K562 treated with DMSO at 1 percent for 24 hours (cell line): ENCODE results near the gene PFKFB2. TPM values are rescaled to one million over a fixed set of nuclear protein-coding genes. Genes with fewer than 3 reads are reported as not detected.

Experiments used
- total RNA-seq: library from RNA; unstranded; fragments of 300-600 nt; gene quantifications from 2 replicates; pipeline ENCODE4 v1.2.3, GENCODE V29; 2022; ENCODE audit warnings: low read depth; ENCODE audit not compliant: insufficient read depth

The PFKFB2 gene
- 16.9 and 18.7 TPM in 2 replicates for total RNA-seq

GRCh38 chr1:207052911-207053769 lies at the start of gene PFKFB2:
Gene PFKFB2, plus strand, starts transcription at chr1:207053275. Its CDS starts 1,443 bp downstream, at chr1:207054718.

GRCh38 chr1:207032528-207033017 lies 20.5 kb upstream of the PFKFB2 start, which contains the start of gene C1orf116:
Gene C1orf116, minus strand, starts transcription at chr1:207032756. Its CDS starts 5,158 bp downstream, at chr1:207027598.

GRCh38 chr1:207051191-207051943 lies 1.7 kb upstream of the PFKFB2 start, which contains the start of gene YOD1:
Gene YOD1, minus strand, starts transcription at chr1:207051208. Its CDS starts 178 bp downstream, at chr1:207051030.

DNA sequence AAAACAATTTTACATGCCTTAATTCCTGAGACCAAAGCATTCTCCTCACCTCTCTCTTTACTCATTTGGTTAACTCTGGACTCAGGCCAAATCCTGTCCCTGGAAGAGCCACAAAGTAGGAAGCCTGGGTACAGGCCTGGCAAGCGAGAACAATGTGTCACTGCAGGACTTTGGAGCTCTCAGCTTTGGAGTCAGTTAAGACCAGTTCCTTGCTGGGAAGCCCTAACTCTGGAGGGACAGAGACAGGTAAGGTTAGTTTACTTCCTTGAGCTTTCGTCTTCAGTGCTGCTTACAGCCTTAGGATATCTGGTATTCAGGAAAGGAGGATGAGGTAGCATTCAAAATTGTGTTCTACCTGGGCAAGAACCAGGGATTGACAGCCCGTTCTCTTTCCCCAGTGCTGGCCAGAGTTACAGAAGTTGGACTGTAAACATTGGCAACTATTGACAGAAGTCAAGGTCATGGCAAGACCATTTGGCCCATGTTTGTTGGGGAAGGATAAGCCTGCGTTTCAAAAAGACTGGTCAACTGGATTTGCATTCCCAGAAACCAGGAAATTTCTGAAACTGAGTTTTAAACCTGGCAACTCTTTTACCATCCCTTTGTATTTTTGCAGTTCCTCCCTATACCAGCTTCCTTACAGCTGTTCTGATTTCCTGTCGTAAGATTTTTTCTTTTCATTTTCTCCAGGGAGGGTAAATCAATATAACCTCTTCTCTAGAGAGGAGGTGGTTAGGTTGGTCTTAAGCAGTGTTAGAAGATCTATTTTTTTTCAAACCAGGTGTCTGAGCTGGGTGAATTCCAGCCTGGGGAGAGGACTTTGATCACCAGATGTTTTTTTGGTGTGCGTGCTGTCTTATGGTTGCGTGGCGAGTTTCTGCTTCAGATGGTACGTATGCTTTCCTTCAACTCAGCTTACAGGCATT lies 35.9 kb downstream of the PFKFB2 start, which contains the start of gene C4BPB:
Gene C4BPB, plus strand, starts transcription at position 160 of the 926 bp plus-strand sequence. Its CDS starts 672 bp downstream, at position 832.

GRCh38 chr1:207103892-207104373 lies 50.9 kb downstream of the PFKFB2 start, which contains the start of gene C4BPA:
Gene C4BPA, plus strand, starts transcription at chr1:207104233. Its CDS starts 8,793 bp downstream, at chr1:207113026.

Other genes starting within 250 kb of the PFKFB2 start
- gene IL20, start 187.7 kb upstream of the PFKFB2 start, total RNA-seq, result not detected in 2 replicates
- gene IL24, start 155.8 kb upstream of the PFKFB2 start, total RNA-seq, result not detected in 2 replicates
- 0.80 and 1.00 TPM in 2 replicates for gene FCMR, start 131.3 kb upstream of the PFKFB2 start, total RNA-seq
- 0.19 and 0.49 TPM in 2 replicates for gene PIGR, start 106.8 kb upstream of the PFKFB2 start, total RNA-seq
- gene FCAMR, start 82.8 kb upstream of the PFKFB2 start, total RNA-seq, result not detected in 2 replicates
- gene C1orf116, start 20.5 kb upstream of the PFKFB2 start, total RNA-seq, result 3.2 and 3.4 TPM in 2 replicates
- 13.6 and 15.8 TPM in 2 replicates for gene YOD1, start 2.1 kb upstream of the PFKFB2 start, total RNA-seq
- gene C4BPB, start 35.6 kb downstream of the PFKFB2 start, total RNA-seq, result not detected in 2 replicates
- 0.19 TPM in 1 of 2 replicates, not detected in the other for gene C4BPA, start 51.0 kb downstream of the PFKFB2 start, total RNA-seq